Measurements from ENCODE around the gene INPP4B.

Gene INPP4B

GRCh38 chr4:142181021-142181420 is 665.1 kb downstream of the INPP4B start:
- Mint-ChIP-seq H3K27ac (no peak overlapping the region), H3K27me3 (no peaks in the 10 kb centered on the region), H3K4me1 (no peaks in the 10 kb centered on the region), H3K9me3 (no peaks in the 10 kb centered on the region), H3K4me3 (no peak overlapping the region), H3K36me3 (peaks cover 37% of the 10 kb centered on the region)
- DNase-seq = no peak
- CTCF ChIA-PET = no interaction called here

- DNase-seq = no peak
- Mint-ChIP-seq H3K27ac (no peak overlapping the region), H3K4me3 (no peak overlapping the region), H3K36me3 (peaks cover 45% of the 10 kb centered on the region), H3K9me3 (no peaks in the 10 kb centered on the region), H3K4me1 (no peaks in the 10 kb centered on the region), H3K27me3 (no peaks in the 10 kb centered on the region)
- CTCF ChIA-PET = no interaction called here
These were observed 676.9 kb downstream of the INPP4B start for GRCh38 chr4:142169216-142169615.

- no peak for DNase-seq
- Mint-ChIP-seq H3K4me3 (no peak overlapping the region), H3K9me3 (no peaks in the 10 kb centered on the region), H3K27ac (no peak overlapping the region), H3K36me3 (peaks cover 40% of the 10 kb centered on the region), H3K4me1 (no peaks in the 10 kb centered on the region), H3K27me3 (no peaks in the 10 kb centered on the region)
- CTCF ChIA-PET = no interaction called here
These were observed 677.9 kb downstream of the INPP4B start for GRCh38 chr4:142168181-142168580.

GRCh38 chr4:142164767-142165500 is 681.2 kb downstream of the INPP4B start:
- H3K27me3 Mint-ChIP-seq = no peaks in the 10 kb centered on the region
- no peaks in the 10 kb centered on the region for H3K4me1 Mint-ChIP-seq
- no peak overlapping the region for H3K4me3 Mint-ChIP-seq
- CTCF ChIA-PET = no interaction called here
- H3K9me3 Mint-ChIP-seq = no peaks in the 10 kb centered on the region
- no peak overlapping the region for H3K27ac Mint-ChIP-seq
- DNase-seq = no peak
- peaks cover 46% of the 10 kb centered on the region for H3K36me3 Mint-ChIP-seq

GRCh38 chr4:142161086-142161485 is 685.0 kb downstream of the INPP4B start:
- H3K27me3 Mint-ChIP-seq = no peaks in the 10 kb centered on the region
- H3K27ac Mint-ChIP-seq = no peak overlapping the region
- no peaks in the 10 kb centered on the region for H3K9me3 Mint-ChIP-seq
- no peak for DNase-seq
- H3K4me3 Mint-ChIP-seq = no peak overlapping the region
- no peaks in the 10 kb centered on the region for H3K4me1 Mint-ChIP-seq
- H3K36me3 Mint-ChIP-seq = peaks cover 57% of the 10 kb centered on the region
- CTCF ChIA-PET = no interaction called here

- Mint-ChIP-seq H3K4me1 (no peaks in the 10 kb centered on the region), H3K4me3 (no peak overlapping the region), H3K36me3 (peaks cover 57% of the 10 kb centered on the region), H3K9me3 (no peaks in the 10 kb centered on the region), H3K27ac (no peak overlapping the region), H3K27me3 (no peaks in the 10 kb centered on the region)
- no peak for DNase-seq
- CTCF ChIA-PET = no interaction called here
These were observed 685.6 kb downstream of the INPP4B start for GRCh38 chr4:142160509-142160908.

GRCh38 chr4:142158980-142159379 is 687.1 kb downstream of the INPP4B start:
- no peak for DNase-seq
- no peak overlapping the region for H3K27ac Mint-ChIP-seq
- CTCF ChIA-PET = no interaction called here
- H3K9me3 Mint-ChIP-seq = no peaks in the 10 kb centered on the region
- no peaks in the 10 kb centered on the region for H3K4me1 Mint-ChIP-seq
- H3K36me3 Mint-ChIP-seq = peaks cover 59% of the 10 kb centered on the region
- no peaks in the 10 kb centered on the region for H3K27me3 Mint-ChIP-seq
- H3K4me3 Mint-ChIP-seq = no peak overlapping the region

- CTCF ChIA-PET = no interaction called here
- H3K4me3 Mint-ChIP-seq = no peak overlapping the region
- no peak for DNase-seq
- no peaks in the 10 kb centered on the region for H3K27me3 Mint-ChIP-seq
- H3K27ac Mint-ChIP-seq = no peak overlapping the region
- H3K36me3 Mint-ChIP-seq = peaks cover 60% of the 10 kb centered on the region
- H3K9me3 Mint-ChIP-seq = no peaks in the 10 kb centered on the region
- no peaks in the 10 kb centered on the region for H3K4me1 Mint-ChIP-seq
These were observed 689.8 kb downstream of the INPP4B start for GRCh38 chr4:142156256-142156655.

GRCh38 chr4:142155347-142155746 is 690.8 kb downstream of the INPP4B start:
- H3K4me3 Mint-ChIP-seq = no peak overlapping the region
- no peaks in the 10 kb centered on the region for H3K27me3 Mint-ChIP-seq
- H3K36me3 Mint-ChIP-seq = peaks cover 53% of the 10 kb centered on the region
- H3K4me1 Mint-ChIP-seq = no peaks in the 10 kb centered on the region
- CTCF ChIA-PET = interaction anchor here (1.1 kb wide), 1 partner anchor 27 kb away, joined by 3 read pairs; no protein-coding TSS in a partner anchor
- DNase-seq = no peak
- no peaks in the 10 kb centered on the region for H3K9me3 Mint-ChIP-seq
- no peak overlapping the region for H3K27ac Mint-ChIP-seq

GRCh38 chr4:142150483-142150882 is 695.6 kb downstream of the INPP4B start:
- Mint-ChIP-seq H3K36me3 (peaks cover 44% of the 10 kb centered on the region), H3K9me3 (no peaks in the 10 kb centered on the region), H3K27ac (no peak overlapping the region), H3K27me3 (no peaks in the 10 kb centered on the region), H3K4me1 (no peaks in the 10 kb centered on the region), H3K4me3 (no peak overlapping the region)
- DNase-seq = no peak
- CTCF ChIA-PET = no interaction called here

DNA sequence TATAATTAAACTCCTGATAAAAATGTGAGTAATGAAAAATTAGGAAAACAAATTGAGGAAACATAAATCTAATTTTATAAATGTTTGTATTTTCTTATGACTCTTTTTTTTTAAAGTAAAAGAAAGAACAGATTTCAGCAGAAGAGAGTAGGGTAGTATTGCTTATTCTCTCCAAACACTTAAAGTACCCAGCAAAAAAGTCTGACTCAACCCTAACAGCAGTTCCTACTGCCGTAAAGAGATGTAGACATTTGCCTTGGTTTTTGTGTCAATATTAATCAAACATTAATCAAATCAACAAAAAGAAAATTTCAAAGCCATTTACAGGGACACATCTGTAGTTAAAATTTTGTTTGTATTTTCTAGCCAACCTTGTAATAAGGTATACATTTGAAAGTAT is 701.3 kb downstream of the INPP4B start:
- Mint-ChIP-seq H3K27ac (no peak overlapping the region), H3K4me3 (no peak overlapping the region), H3K4me1 (peaks cover 10% of the 10 kb centered on the region), H3K27me3 (no peaks in the 10 kb centered on the region), H3K36me3 (peaks cover 60% of the 10 kb centered on the region), H3K9me3 (no peaks in the 10 kb centered on the region)
- CTCF ChIA-PET = no interaction called here
- no peak for DNase-seq

DNA sequence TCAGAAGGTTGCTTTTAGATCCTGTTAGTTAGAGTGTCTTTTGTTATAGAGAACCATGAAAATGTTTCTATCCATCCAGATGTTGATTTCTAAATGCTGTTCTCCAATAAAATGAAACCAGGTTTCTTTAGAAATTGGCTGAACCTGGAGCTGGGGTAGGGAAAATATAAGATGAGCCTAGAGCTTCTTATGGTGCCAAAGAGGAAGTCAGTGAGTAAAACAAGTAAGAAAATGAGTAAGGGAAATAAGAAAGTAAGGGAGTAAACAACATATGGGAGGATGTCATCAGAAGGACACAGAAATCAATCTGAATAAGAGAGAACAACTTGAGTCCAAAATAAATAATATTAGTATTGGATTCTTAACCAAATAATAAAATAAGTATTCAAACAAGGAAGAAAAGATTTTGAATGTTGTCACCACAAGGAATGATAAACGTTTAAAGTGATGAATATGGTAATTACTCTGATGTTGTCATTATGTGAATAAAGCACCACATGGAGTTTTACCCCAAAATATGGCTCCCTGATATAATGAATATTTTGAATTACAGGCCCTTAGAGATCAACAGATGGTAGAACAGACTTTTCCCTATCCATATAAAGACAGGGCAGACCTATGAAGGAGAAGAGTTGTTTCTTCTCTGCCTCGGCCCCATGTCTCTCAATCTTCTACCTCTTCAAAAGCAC is 703.6 kb downstream of the INPP4B start:
- no peaks in the 10 kb centered on the region for H3K27me3 Mint-ChIP-seq
- H3K27ac Mint-ChIP-seq = no peak overlapping the region
- peaks cover 10% of the 10 kb centered on the region for H3K4me1 Mint-ChIP-seq
- H3K9me3 Mint-ChIP-seq = no peaks in the 10 kb centered on the region
- CTCF ChIA-PET = no interaction called here
- no peak overlapping the region for H3K4me3 Mint-ChIP-seq
- H3K36me3 Mint-ChIP-seq = peaks cover 54% of the 10 kb centered on the region
- DNase-seq = no peak

DNA sequence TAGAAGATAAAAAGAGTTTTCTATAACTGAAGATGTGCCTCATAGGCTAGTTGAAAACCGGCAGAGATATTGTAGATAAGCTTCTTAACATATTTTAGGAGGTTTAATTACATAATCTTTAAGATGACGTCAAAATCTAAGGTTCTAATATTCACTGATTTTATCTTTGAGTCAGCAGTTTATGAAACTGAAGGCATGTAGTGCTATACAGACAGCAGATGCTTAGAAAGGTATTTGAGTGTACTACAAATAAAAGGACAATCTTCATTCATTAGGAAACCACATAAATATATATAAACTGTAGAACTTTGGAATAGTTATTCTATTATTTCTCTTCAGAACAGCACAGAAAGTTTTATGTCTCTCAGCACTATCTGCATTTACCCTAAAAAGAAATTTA is 704.9 kb downstream of the INPP4B start:
- Mint-ChIP-seq H3K27ac (no peak overlapping the region), H3K4me1 (peaks cover 10% of the 10 kb centered on the region)
- DNase-seq = no peak

GRCh38 chr4:142130666-142131065 is 715.4 kb downstream of the INPP4B start:
- peaks cover 20% of the 10 kb centered on the region for H3K4me1 Mint-ChIP-seq
- no peak overlapping the region for H3K4me3 Mint-ChIP-seq
- CTCF ChIA-PET = no interaction called here
- H3K27ac Mint-ChIP-seq = no peak overlapping the region
- H3K27me3 Mint-ChIP-seq = no peaks in the 10 kb centered on the region
- no peaks in the 10 kb centered on the region for H3K9me3 Mint-ChIP-seq
- peaks cover 11% of the 10 kb centered on the region for H3K36me3 Mint-ChIP-seq
- no peak for DNase-seq

More for the DNA sequence above, 704.9 kb downstream of the INPP4B start:
- no peaks in the 10 kb centered on the region for H3K9me3 Mint-ChIP-seq
- peaks cover 59% of the 10 kb centered on the region for H3K36me3 Mint-ChIP-seq
- CTCF ChIA-PET = interaction anchor here (0.8 to 1.2 kb wide), 2 partner anchors 14 to 133 kb away, joined by 3 read pairs; no protein-coding TSS in a partner anchor
- H3K4me3 Mint-ChIP-seq = no peak overlapping the region
- H3K27me3 Mint-ChIP-seq = no peaks in the 10 kb centered on the region

DNA sequence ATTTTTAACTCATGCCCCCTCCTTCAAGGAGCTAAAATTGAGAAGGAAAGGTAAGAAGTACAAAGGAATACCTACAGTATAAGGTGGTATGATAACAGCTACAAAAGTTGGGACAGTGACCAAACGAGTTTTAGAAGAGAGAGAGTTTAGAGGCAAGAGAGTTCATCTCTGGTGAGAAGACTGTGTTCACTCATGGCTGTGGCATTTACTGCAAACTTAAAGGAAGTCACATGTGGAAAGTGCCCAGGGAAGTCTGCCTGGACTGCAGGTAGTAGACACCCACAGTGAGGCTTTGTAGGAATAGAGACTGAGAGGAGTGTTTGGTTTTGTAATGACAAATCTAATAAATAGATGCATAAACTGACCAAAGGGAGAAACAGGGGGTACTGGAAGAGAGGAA is 716.2 kb downstream of the INPP4B start:
- Mint-ChIP-seq H3K27ac (peak overlapping the region; percentile 33), H3K27me3 (no peaks in the 10 kb centered on the region), H3K4me3 (no peak overlapping the region), H3K9me3 (no peaks in the 10 kb centered on the region), H3K4me1 (peaks cover 20% of the 10 kb centered on the region), H3K36me3 (peaks cover 14% of the 10 kb centered on the region)
- CTCF ChIA-PET = no interaction called here
- DNase-seq = no peak
